GM18858 (cell line): ENCODE data around the gene SLBP.

ENCODE experiments used
- ATAC-seq: cut with Tn5 transposase; IDR thresholded peaks from one replicate; pipeline ENCODE4 v1.9.1; 2021; ENCODE audit not compliant: unreplicated experiment

The SLBP gene

GRCh38 chr4:1656132-1656531 lies 56.0 kb downstream of the SLBP start:
- no peak for ATAC-seq

- no peak for ATAC-seq
Observed at GRCh38 chr4:1655676-1656075, 56.4 kb downstream of the SLBP start.

- ATAC-seq, result no peak
Observed at GRCh38 chr4:1655081-1655480, 57.0 kb downstream of the SLBP start.

GRCh38 chr4:1654216-1654955 lies 57.7 kb downstream of the SLBP start:
- no peak for ATAC-seq

GRCh38 chr4:1653776-1654175 lies 58.3 kb downstream of the SLBP start:
- no peak for ATAC-seq

GRCh38 chr4:1652088-1652487 lies 60.0 kb downstream of the SLBP start:
- ATAC-seq, result no peak

- ATAC-seq, result no peak
Observed at GRCh38 chr4:1651609-1652008, 60.5 kb downstream of the SLBP start.

GRCh38 chr4:1648962-1649361 lies 63.2 kb downstream of the SLBP start:
- ATAC-seq, result no peak

- ATAC-seq, result no peak
Observed at GRCh38 chr4:1647432-1647831, 64.7 kb downstream of the SLBP start.

- no peak for ATAC-seq
Observed at GRCh38 chr4:1646690-1647089, 65.4 kb downstream of the SLBP start.

GRCh38 chr4:1644891-1645657 lies 67.0 kb downstream of the SLBP start:
- no peak for ATAC-seq

GRCh38 chr4:1643971-1644735 lies 68.0 kb downstream of the SLBP start:
- ATAC-seq, result no peak
